ENCODE results near the gene MED29.

MED29 gene

DNA sequence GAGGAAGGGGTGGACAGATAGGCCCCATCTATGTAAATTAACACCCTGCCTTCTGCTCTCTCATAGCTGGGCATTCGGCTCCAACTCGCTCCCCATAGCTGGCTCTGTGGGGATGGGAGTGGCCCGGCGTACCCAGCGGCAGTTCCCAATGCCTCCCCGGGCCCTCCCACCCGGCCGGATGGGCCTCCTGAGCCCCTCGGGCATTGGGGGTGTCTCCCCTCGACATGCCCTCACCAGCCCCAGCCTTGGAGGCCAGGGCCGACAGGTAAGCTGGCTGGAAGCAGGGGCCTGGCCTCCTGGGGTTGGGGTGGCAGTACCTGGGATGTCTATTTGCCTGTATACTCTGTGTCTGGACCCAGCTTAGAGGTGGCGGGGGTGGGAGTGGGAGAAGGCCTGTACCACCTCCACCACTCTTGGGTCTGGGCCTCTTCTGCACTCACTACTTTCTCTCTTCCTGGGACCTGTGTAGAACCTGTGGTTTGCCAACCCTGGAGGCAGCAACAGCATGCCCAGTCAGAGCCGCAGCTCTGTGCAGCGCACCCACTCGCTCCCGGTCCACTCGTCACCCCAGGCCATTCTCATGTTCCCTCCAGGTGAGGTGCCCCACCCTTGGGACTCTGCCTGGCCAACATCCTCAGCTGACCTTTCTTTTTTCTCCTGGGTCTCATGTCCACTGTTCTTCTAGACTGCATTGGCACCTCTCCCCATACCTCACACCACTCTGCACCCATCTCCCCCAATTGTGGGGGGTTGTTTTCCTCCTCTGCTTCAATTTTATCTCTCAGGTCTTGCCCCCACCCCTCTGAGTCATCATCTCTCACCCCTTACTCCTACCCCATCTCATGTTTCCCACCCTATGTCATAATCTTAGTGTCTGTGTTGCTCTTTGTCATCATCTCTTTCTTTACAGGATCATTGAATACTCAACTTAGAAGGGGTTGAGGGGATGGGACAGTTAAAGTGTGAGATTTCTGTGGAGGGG is 10.4 kb upstream of the MED29 start:
- no peak overlapping the region for H3K9ac ChIP-seq (ENCODE audit: low read depth, low read length)
- H3K9me3 ChIP-seq (ENCODE audit: control insufficient read depth, insufficient read depth, low read length) = no peaks in the 10 kb centered on the region
- peaks cover 26% of the 10 kb centered on the region for H3K36me3 ChIP-seq (ENCODE audit: insufficient read depth, low read length)
- H3K4me1 ChIP-seq (ENCODE audit: insufficient read depth, low read length) = peaks cover 7% of the 10 kb centered on the region; the same call in 1 of the 2 replicates

DNA sequence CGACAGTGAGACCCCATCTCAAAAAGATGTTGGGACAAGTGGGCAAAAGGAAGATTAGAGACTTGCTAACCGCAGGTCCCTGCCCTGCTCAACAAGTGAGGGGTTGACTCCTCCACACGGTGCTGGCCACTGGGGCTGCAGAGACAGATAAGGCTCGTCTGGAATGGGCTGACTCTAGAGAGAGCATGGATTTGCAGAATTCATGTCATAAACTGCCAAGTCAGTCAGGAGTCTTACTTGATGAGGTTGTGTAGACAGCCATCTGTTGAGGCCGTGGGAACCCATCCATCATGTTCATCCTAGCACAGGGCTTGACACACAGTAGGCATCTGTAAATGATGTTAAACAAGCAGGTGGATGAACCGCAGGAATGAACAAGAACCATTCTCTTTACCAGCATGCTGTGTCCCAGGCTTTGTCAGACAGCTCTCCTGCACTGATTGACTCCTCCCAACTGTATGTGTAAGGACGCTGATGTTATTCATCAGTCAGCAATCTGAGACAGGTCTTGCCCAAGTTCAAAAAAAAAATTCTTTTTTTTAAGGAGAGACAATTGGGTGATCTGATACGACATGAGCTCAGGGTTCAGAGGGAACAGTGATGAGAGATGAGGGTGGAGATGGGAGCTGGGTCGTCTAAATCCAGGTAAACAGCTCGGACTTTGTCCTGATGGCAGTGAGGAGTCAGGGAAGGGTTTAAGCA is 9.1 kb upstream of the MED29 start:
- no peaks in the 10 kb centered on the region for H3K9me3 ChIP-seq (ENCODE audit: control insufficient read depth, insufficient read depth, low read length)
- H3K9ac ChIP-seq (ENCODE audit: low read depth, low read length) = no peak overlapping the region
- peaks cover 7% of the 10 kb centered on the region; the same call in 1 of the 2 replicates for H3K4me1 ChIP-seq (ENCODE audit: insufficient read depth, low read length)
- H3K36me3 ChIP-seq (ENCODE audit: insufficient read depth, low read length) = peaks cover 17% of the 10 kb centered on the region

DNA sequence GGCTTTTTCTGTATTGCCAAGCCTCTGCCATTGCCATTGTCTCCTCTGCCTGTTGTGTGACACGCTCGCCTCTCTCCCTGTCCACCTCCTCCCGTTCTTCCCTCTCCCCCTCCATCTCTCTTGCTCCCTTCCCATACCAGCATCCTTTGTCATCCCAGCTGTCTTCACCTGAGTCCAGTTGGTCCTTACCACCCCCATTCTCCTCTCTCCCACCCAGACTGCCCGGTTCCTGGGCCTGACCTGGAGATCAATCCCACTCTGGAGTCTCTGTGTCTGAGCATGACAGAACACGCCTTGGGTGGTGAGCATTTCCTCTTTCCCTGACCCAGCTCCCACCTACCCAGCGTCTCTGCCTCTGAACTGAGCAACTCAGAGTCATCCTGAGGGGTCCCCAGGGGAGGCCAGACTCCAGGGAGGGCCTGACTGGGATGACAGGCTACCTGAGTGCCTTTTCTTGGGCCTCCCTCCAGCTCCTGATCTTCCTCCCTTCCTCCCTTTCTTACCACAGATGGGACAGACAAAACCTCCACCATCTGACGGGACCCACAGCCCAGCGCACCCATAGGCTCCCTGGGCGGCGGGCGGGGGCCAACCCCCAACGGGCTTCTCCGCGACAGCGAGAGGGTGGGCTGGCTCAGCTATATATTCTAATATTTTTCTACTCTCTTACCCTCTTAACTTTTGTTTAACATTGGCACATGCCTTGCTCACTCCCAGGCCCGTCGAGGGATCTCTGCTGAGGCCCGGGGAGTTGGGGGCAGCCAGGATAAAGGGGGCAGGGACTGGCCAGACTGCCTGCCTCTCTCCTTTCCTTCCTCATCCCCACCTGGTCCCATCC is 8.0 kb upstream of the MED29 start:
- Histone ChIP-seq H3K36me3 (ENCODE audit: insufficient read depth, low read length) (peaks cover 12% of the 10 kb centered on the region), H3K4me1 (ENCODE audit: insufficient read depth, low read length) (peaks cover 7% of the 10 kb centered on the region; the same call in 1 of the 2 replicates), H3K9me3 (ENCODE audit: control insufficient read depth, insufficient read depth, low read length) (no peaks in the 10 kb centered on the region), H3K9ac (ENCODE audit: low read depth, low read length) (no peak overlapping the region)

DNA sequence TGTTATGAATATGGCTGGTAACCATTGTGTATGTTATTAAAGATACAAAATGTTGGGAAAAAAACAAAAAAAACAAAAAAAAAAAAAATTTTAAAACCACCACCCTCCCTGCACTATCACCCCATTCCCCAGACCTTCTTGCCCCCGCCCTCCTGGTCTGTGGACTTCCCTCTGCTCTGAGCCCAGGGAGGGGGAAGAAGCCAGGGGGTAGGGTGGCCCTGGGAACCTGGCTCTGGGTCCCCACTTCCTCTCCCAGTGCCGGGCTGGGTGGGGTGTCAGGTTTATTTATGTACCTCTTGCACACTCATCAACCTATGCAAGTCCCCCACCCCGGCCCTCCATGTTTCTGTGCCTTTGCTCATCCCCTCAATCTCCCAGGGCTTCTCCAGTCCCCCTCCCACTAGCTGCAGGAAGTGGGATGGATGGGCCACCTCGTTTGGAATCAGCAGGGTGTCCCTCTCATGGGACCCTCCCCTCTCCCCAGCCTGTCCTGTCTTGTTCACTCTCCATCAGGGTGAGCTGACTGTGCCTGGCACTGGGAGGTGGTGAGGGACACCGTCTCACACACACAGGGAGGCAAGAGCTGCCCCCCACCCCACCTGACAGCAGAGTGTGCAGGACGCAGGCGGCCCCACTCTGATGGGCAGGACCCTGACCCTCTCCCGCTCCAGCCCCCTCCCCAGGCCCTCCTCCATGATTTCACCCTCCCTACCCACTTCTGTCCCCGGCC is 6.2 kb upstream of the MED29 start:
- H3K36me3 ChIP-seq (ENCODE audit: insufficient read depth, low read length) = peaks cover 9% of the 10 kb centered on the region
- H3K9ac ChIP-seq (ENCODE audit: low read depth, low read length) = no peak overlapping the region

DNA sequence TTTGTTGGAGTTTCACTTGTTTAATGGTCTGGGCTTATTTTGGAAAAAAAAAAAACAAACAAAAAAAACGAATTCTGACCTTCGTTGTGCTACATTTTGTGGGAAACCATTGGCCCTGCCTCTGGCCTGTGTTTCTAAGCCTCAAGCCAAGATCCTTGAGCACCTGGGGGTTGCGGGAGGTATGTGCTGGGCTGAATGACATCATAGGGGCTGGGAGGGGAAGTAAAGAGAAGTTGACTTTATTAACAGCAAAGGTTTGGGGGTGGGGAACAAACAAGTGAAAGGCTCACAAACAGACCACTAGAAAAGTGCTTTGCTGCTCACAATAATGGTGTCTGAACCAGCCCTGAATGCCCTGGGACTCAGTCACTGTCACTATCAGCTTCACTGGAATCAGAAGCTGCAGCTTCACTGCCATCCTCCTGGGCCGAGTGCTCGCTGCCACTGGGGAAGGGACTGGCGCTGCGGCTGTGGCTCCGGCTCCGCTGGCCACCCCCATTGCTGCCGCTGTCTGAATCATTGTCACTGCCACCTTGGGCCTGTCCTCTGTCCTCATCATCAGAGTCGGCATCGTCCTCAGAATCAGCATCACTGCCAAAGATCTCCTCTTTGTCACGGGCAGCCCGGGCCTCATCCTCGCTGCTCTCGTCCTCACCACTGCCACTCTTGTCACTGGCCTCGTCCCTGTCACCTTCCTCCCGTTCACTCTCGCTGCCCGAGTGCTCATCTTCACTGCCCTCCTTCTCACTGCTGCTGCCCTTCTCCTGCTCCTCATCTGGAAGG is 5.4 kb upstream of the MED29 start:
- peaks cover 8% of the 10 kb centered on the region for H3K36me3 ChIP-seq (ENCODE audit: insufficient read depth, low read length)
- no peak overlapping the region for H3K9ac ChIP-seq (ENCODE audit: low read depth, low read length)

More for the DNA sequence above, 6.2 kb upstream of the MED29 start:
- Histone ChIP-seq H3K9me3 (ENCODE audit: control insufficient read depth, insufficient read depth, low read length) (no peaks in the 10 kb centered on the region), H3K4me1 (ENCODE audit: insufficient read depth, low read length) (peaks cover 7% of the 10 kb centered on the region; the same call in 1 of the 2 replicates)

DNA sequence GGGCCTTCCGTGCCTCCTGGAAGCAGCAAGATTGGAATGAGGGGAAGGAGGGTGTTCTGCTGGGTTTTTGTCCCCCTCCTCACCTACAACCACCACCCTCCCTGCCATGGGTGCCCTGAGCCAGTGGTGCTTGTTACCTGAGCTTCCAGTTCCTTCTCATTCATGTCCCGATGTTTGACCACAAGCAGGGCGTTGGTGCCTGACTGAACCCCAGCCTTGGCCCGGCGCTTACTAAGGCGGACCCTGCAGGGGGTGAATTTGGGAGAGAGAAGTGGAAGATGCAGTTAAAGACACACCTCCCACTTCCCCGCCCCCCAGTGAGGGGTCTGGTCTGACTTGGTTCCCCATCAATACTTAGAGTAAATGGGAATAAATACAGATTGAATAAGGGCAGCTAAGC is 4.6 kb upstream of the MED29 start:
- H3K36me3 ChIP-seq (ENCODE audit: insufficient read depth, low read length) = peaks cover 8% of the 10 kb centered on the region
- H3K4me1 ChIP-seq (ENCODE audit: insufficient read depth, low read length) = peaks cover 7% of the 10 kb centered on the region; the same call in 1 of the 2 replicates
- no peak overlapping the region for H3K9ac ChIP-seq (ENCODE audit: low read depth, low read length)
- H3K9me3 ChIP-seq (ENCODE audit: control insufficient read depth, insufficient read depth, low read length) = no peaks in the 10 kb centered on the region

More for the DNA sequence above, 5.4 kb upstream of the MED29 start:
- Histone ChIP-seq H3K9me3 (ENCODE audit: control insufficient read depth, insufficient read depth, low read length) (no peaks in the 10 kb centered on the region), H3K4me1 (ENCODE audit: insufficient read depth, low read length) (peaks cover 7% of the 10 kb centered on the region; the same call in 1 of the 2 replicates)

DNA sequence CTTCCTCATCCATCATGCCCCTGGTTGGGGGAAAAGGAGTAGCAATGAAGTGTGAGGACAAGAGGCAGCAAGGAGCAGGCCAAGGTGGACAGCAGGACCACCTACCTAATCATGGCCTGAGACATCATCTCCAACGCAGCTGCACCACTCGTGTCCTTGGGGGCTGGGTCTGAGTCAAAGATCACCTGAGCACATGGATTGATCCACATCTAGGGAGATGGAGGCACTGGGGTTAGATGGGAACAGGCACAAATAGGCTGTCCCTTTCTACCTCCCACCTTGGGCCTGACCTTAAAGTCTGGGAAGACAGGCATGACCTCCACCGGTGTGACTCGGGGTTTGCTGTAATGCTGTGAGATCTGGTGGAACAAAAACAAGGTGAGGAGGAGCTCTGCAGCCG is 2.5 kb upstream of the MED29 start:
- H3K9ac ChIP-seq (ENCODE audit: low read depth, low read length) = no peak overlapping the region
- H3K4me1 ChIP-seq (ENCODE audit: insufficient read depth, low read length) = peaks cover 7% of the 10 kb centered on the region; the same call in 1 of the 2 replicates
- no peaks in the 10 kb centered on the region for H3K9me3 ChIP-seq (ENCODE audit: control insufficient read depth, insufficient read depth, low read length)
- peaks cover 12% of the 10 kb centered on the region for H3K36me3 ChIP-seq (ENCODE audit: insufficient read depth, low read length)

DNA sequence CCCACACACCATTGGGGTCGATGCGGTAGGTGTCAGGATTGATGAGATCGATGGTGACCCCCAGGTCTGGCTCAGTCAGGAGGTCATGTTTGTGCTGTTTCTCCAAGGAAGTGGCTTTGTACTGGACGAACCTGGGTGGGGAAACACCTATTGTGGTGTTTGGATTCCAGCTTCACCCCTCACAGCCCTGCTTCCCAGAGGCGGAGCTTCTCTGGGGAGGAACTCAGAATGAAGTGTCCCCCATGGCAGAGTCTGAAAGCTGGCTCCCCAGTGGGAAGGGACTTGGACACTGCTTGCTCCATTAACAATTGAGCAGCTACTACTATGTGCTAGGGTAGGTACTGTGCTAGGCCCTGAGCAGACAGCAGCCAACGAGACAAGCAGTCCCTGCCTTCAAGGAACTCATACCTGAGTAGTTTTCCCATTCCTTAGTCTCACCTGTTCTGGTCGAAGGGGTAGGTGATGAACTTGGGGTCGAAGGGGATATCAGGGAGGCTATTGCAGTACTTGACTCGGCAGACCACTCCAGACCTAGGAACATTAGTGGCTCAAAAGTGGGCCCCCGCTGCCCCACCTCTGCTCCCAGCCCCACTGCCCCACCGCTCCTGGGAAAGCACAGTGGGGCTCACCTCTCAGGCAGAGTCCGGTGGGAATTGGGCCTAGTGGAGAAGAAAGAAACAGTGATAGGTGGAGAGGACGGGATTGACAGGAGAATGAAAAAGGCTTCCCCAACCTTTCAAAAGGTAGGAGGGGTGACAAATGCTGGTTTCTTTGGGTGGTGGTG is 1.4 kb upstream of the MED29 start:
- H3K36me3 ChIP-seq (ENCODE audit: insufficient read depth, low read length) = peaks cover 11% of the 10 kb centered on the region; the same call in 1 of the 2 replicates

DNA sequence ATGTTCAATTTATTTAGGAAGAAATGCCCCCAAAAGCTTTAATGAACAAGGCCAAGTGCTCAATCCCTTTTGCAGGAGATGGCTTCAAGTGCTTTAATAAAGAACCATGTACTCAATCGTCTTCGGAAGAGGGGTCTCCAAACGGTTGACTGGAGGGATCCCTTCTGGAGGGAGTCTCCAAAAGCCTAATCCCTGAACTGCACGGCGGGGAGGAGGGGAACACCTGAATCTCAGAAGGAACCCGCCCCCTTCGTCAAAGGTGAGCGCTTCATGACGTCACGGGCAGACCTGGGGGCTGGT is 777 bp upstream of the MED29 start:
- H3K4me1 ChIP-seq (ENCODE audit: insufficient read depth, low read length) = peaks cover 2% of the 10 kb centered on the region; the same call in 1 of the 2 replicates
- peak overlapping the region; percentile 64 for H3K9ac ChIP-seq (ENCODE audit: low read depth, low read length)
- peaks cover 14% of the 10 kb centered on the region for H3K36me3 ChIP-seq (ENCODE audit: insufficient read depth, low read length)
- H3K9me3 ChIP-seq (ENCODE audit: control insufficient read depth, insufficient read depth, low read length) = no peaks in the 10 kb centered on the region

More for the DNA sequence above, 1.4 kb upstream of the MED29 start:
- H3K9me3 ChIP-seq (ENCODE audit: control insufficient read depth, insufficient read depth, low read length) = no peaks in the 10 kb centered on the region
- H3K9ac ChIP-seq (ENCODE audit: low read depth, low read length) = peak overlapping the region; percentile 64
- H3K4me1 ChIP-seq (ENCODE audit: insufficient read depth, low read length) = peaks cover 7% of the 10 kb centered on the region; the same call in 1 of the 2 replicates

DNA sequence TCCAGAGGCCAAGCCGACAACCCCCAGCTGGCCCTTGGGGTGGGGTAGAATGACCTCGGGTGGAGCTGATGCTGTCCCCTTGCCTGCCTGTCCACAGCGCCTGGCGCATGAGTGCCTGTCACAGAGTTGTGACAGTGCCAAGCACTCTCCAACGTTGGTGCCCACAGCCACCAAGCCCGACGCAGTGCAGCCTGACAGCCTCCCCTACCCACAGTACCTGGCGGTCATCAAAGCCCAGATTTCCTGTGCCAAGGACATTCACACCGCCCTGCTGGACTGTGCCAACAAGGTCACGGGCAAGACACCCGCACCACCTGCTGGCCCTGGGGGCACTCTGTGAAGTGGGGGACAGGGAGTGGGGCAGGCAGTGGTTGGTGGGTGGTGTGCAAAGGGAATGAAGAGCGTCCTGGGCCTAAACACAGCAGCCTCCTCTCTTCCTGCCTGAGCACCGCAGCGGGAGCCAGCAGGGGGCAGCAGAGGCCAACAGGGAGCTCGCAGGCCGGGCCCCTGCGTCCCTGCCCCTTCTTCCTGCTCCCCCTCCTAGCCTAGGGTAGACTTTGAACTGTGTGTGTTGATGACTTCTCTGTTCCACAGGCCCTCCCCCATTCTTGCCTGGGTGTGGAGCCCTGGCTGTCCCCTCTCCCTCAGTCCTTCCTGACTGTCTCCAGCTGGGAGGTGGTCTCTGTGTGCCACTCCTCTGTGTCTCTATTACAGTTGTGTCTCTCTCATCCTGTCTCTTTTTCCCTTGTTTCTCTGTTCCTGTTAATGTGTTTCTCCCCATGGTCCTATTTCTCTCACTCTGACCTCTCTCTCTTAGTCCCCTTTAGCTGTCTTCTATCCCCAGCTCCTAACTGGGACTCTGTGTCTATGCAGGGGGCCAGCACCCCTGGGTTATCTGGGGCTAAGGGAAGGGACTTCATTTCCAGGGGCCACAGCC is 6.5 kb downstream of the MED29 start:
- H3K36me3 ChIP-seq (ENCODE audit: insufficient read depth, low read length) = peaks cover 12% of the 10 kb centered on the region
- H3K9me3 ChIP-seq (ENCODE audit: control insufficient read depth, insufficient read depth, low read length) = no peaks in the 10 kb centered on the region
- peaks cover 25% of the 10 kb centered on the region for H3K4me1 ChIP-seq (ENCODE audit: insufficient read depth, low read length)
- H3K9ac ChIP-seq (ENCODE audit: low read depth, low read length) = no peak overlapping the region

DNA sequence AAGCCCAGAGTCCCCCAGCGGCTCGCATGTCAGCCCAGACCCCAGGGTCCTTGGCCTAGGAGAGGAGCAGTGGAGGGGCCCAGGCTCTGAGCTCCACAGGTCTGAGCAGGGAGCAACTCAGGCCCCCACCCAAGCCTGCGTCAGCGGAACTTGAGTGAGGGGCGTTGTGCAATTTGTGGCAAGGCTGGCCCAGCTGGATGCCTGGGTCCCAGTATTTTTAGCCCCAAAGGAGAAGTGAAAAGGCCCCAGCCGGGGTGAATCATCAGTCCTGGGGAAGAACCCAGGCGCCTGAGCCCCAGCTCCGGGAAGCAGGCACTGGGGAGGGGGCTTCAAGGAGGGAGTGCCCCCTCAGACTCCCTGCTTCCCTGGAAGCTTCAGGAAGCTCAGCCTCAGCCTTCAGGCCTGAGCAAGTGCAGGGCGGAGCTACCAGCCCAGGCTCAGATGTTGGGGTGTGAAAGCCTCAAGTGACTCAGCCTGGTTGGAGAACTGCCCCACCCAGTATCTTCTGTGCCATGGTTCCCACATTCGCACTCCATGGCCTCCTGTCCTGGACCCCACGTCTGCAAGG is 7.2 kb downstream of the MED29 start:
- Histone ChIP-seq H3K36me3 (ENCODE audit: insufficient read depth, low read length) (peaks cover 10% of the 10 kb centered on the region), H3K4me1 (ENCODE audit: insufficient read depth, low read length) (peaks cover 25% of the 10 kb centered on the region), H3K9me3 (ENCODE audit: control insufficient read depth, insufficient read depth, low read length) (no peaks in the 10 kb centered on the region), H3K9ac (ENCODE audit: low read depth, low read length) (no peak overlapping the region)

All from ES-I3 (cell line).